ENCODE measurements around the gene PLCH1. TPM values are rescaled to one million over a fixed set of nuclear protein-coding genes. Genes with fewer than 3 reads are reported as not detected.
"Not testable (repeated sequence)": the region's sequence is repeated elsewhere in the genome, so short reads cannot be mapped to it uniquely, and the experiment has no call there.

PLCH1 gene
- total RNA-seq, 1 donor from 2014 or later = 1.1 TPM

GRCh38 chr3:155629056-155629455 is 115.8 kb downstream of the PLCH1 start:
- Mint-ChIP-seq H3K27me3 (ENCODE audit: unreplicated experiment) (no peaks in the 10 kb centered on the region), H3K36me3 (ENCODE audit: unreplicated experiment) (peaks cover 4% of the 10 kb centered on the region), H3K4me3 (ENCODE audit: unreplicated experiment) (no peak overlapping the region), H3K9me3 (ENCODE audit: unreplicated experiment) (peaks cover 3% of the 10 kb centered on the region), H3K27ac (ENCODE audit: unreplicated experiment) (peak overlapping the region; percentile 26), H3K4me1 (ENCODE audit: low read depth, unreplicated experiment) (peaks cover 13% of the 10 kb centered on the region)
- DNase-seq = no peak
- TF ChIP-seq CTCF (IDR thresholded peaks at IDR 0.05; ENCODE audit: partially characterized antibody, unreplicated experiment) = no peak

- not testable (repeated sequence) for H3K4me3 Mint-ChIP-seq (ENCODE audit: unreplicated experiment); H3K27me3 Mint-ChIP-seq (ENCODE audit: unreplicated experiment); H3K9me3 Mint-ChIP-seq (ENCODE audit: unreplicated experiment); H3K27ac Mint-ChIP-seq (ENCODE audit: unreplicated experiment); H3K4me1 Mint-ChIP-seq (ENCODE audit: low read depth, unreplicated experiment); DNase-seq
- H3K36me3 Mint-ChIP-seq (ENCODE audit: unreplicated experiment) = peaks cover 19% of the 10 kb centered on the region
These were observed 122.2 kb downstream of the PLCH1 start for GRCh38 chr3:155622647-155623046.

- not testable (repeated sequence) for H3K4me3 Mint-ChIP-seq (ENCODE audit: unreplicated experiment); H3K27me3 Mint-ChIP-seq (ENCODE audit: unreplicated experiment); H3K9me3 Mint-ChIP-seq (ENCODE audit: unreplicated experiment); H3K27ac Mint-ChIP-seq (ENCODE audit: unreplicated experiment); DNase-seq; H3K4me1 Mint-ChIP-seq (ENCODE audit: low read depth, unreplicated experiment)
- H3K36me3 Mint-ChIP-seq (ENCODE audit: unreplicated experiment) = peaks cover 23% of the 10 kb centered on the region
These were observed 124.3 kb downstream of the PLCH1 start for GRCh38 chr3:155620552-155620951.

GRCh38 chr3:155619118-155619915 is 125.6 kb downstream of the PLCH1 start:
- Mint-ChIP-seq H3K27ac (ENCODE audit: unreplicated experiment) (no peak overlapping the region), H3K4me3 (ENCODE audit: unreplicated experiment) (no peak overlapping the region), H3K4me1 (ENCODE audit: low read depth, unreplicated experiment) (peaks cover 4% of the 10 kb centered on the region), H3K9me3 (ENCODE audit: unreplicated experiment) (peaks cover 13% of the 10 kb centered on the region), H3K36me3 (ENCODE audit: unreplicated experiment) (peaks cover 33% of the 10 kb centered on the region), H3K27me3 (ENCODE audit: unreplicated experiment) (peaks cover 4% of the 10 kb centered on the region)
- TF ChIP-seq CTCF (IDR thresholded peaks at IDR 0.05; ENCODE audit: partially characterized antibody, unreplicated experiment) = no peak
- DNase-seq = no peak

- peaks cover 4% of the 10 kb centered on the region for H3K4me1 Mint-ChIP-seq (ENCODE audit: low read depth, unreplicated experiment)
- H3K27me3 Mint-ChIP-seq (ENCODE audit: unreplicated experiment) = peaks cover 4% of the 10 kb centered on the region
- peaks cover 40% of the 10 kb centered on the region for H3K36me3 Mint-ChIP-seq (ENCODE audit: unreplicated experiment)
- DNase-seq = no peak
- H3K4me3 Mint-ChIP-seq (ENCODE audit: unreplicated experiment) = no peak overlapping the region
- TF ChIP-seq CTCF (IDR thresholded peaks at IDR 0.05; ENCODE audit: partially characterized antibody, unreplicated experiment) = no peak
- H3K27ac Mint-ChIP-seq (ENCODE audit: unreplicated experiment) = peak overlapping the region; percentile 30
- peaks cover 12% of the 10 kb centered on the region for H3K9me3 Mint-ChIP-seq (ENCODE audit: unreplicated experiment)
These were observed 126.3 kb downstream of the PLCH1 start for GRCh38 chr3:155618543-155618942.

GRCh38 chr3:155617346-155617925 is 127.4 kb downstream of the PLCH1 start:
- H3K4me1 Mint-ChIP-seq (ENCODE audit: low read depth, unreplicated experiment) = peaks cover 4% of the 10 kb centered on the region
- H3K27ac Mint-ChIP-seq (ENCODE audit: unreplicated experiment) = no peak overlapping the region
- H3K9me3 Mint-ChIP-seq (ENCODE audit: unreplicated experiment) = peaks cover 9% of the 10 kb centered on the region
- DNase-seq = no peak
- H3K36me3 Mint-ChIP-seq (ENCODE audit: unreplicated experiment) = peaks cover 42% of the 10 kb centered on the region
- H3K27me3 Mint-ChIP-seq (ENCODE audit: unreplicated experiment) = peaks cover 4% of the 10 kb centered on the region
- no peak for TF ChIP-seq CTCF (IDR thresholded peaks at IDR 0.05; ENCODE audit: partially characterized antibody, unreplicated experiment)
- H3K4me3 Mint-ChIP-seq (ENCODE audit: unreplicated experiment) = no peak overlapping the region

- not testable (repeated sequence) for H3K9me3 Mint-ChIP-seq (ENCODE audit: unreplicated experiment); H3K4me1 Mint-ChIP-seq (ENCODE audit: low read depth, unreplicated experiment); H3K27ac Mint-ChIP-seq (ENCODE audit: unreplicated experiment); H3K27me3 Mint-ChIP-seq (ENCODE audit: unreplicated experiment); DNase-seq; H3K4me3 Mint-ChIP-seq (ENCODE audit: unreplicated experiment)
- H3K36me3 Mint-ChIP-seq (ENCODE audit: unreplicated experiment) = peaks cover 31% of the 10 kb centered on the region
These were observed 129.7 kb downstream of the PLCH1 start for GRCh38 chr3:155615141-155615540.

- H3K9me3 Mint-ChIP-seq (ENCODE audit: unreplicated experiment); H3K27ac Mint-ChIP-seq (ENCODE audit: unreplicated experiment); H3K27me3 Mint-ChIP-seq (ENCODE audit: unreplicated experiment); DNase-seq; H3K4me1 Mint-ChIP-seq (ENCODE audit: low read depth, unreplicated experiment); H3K4me3 Mint-ChIP-seq (ENCODE audit: unreplicated experiment): not testable (repeated sequence)
- H3K36me3 Mint-ChIP-seq (ENCODE audit: unreplicated experiment) = peaks cover 36% of the 10 kb centered on the region
These were observed 130.5 kb downstream of the PLCH1 start for GRCh38 chr3:155614410-155614809.
